Progenitor cell of endocrine pancreas (in vitro differentiated cells): ENCODE data around the gene ABCC9. TPM values are rescaled to one million over a fixed set of nuclear protein-coding genes. Genes with fewer than 3 reads are reported as not detected.

ENCODE experiments used
- DNase-seq: peaks from one replicate; pipeline ENCODE4 v3.0.0; 2021; ENCODE audit warnings: low spot score; ENCODE audit not compliant: unreplicated experiment
- H3K27ac Mint-ChIP-seq: 2 replicates; pipeline ENCODE4 v1.8.0; 2021; ENCODE audit warnings: mild to moderate bottlenecking, moderate library complexity, mixed read lengths
- H3K27me3 Mint-ChIP-seq: 2 replicates; pipeline ENCODE4 v1.8.0; 2021; ENCODE audit warnings: mixed read lengths
- H3K36me3 Mint-ChIP-seq: 2 replicates; pipeline ENCODE4 v1.8.0; 2022; ENCODE audit warnings: mixed read lengths; ENCODE audit not compliant: insufficient read depth
- H3K4me1 Mint-ChIP-seq: 2 replicates; pipeline ENCODE4 v1.8.0; 2021; ENCODE audit warnings: low read depth, mixed read lengths
- H3K4me3 Mint-ChIP-seq: 2 replicates; pipeline ENCODE4 v1.8.0; 2021; ENCODE audit warnings: low read depth, mild to moderate bottlenecking, moderate library complexity, mixed read lengths
- H3K9me3 Mint-ChIP-seq: 2 replicates; pipeline ENCODE4 v1.8.0; 2021; ENCODE audit warnings: low read depth, mixed read lengths
- CTCF ChIP-seq: fragments of 200-600 bp; sonication (generic); IDR thresholded peaks from one replicate; pipeline ENCODE4 v1.5.0; 2021; ENCODE audit warnings: antibody characterized with exemption, mild to moderate bottlenecking; ENCODE audit not compliant: unreplicated experiment
- total RNA-seq: library from RNA; stranded (reverse); gene quantifications from 2 replicates; pipeline ENCODE4 v1.2.1, GENCODE V29; 2021

ABCC9 gene
- total RNA-seq, 1 donor from 2014 or later, result 0.29 TPM

GRCh38 chr12:21764065-21764464, 177.2 kb downstream of the ABCC9 start:
- no peak for TF ChIP-seq CTCF
- no peak overlapping the region for H3K27ac Mint-ChIP-seq

GRCh38 chr12:21763531-21763930, 177.7 kb downstream of the ABCC9 start:
- Mint-ChIP-seq H3K4me3 (no peak overlapping the region), H3K27me3 (no peaks in the 10 kb centered on the region), H3K36me3 (no peaks in the 10 kb centered on the region), H3K4me1 (peaks cover 6% of the 10 kb centered on the region), H3K9me3 (peaks cover 3% of the 10 kb centered on the region), H3K27ac (no peak overlapping the region)
- no peak for TF ChIP-seq CTCF
- DNase-seq, result no peak

More at GRCh38 chr12:21764065-21764464, 177.2 kb downstream of the ABCC9 start:
- H3K4me1 Mint-ChIP-seq, result peaks cover 6% of the 10 kb centered on the region
- H3K4me3 Mint-ChIP-seq, result no peak overlapping the region
- H3K36me3 Mint-ChIP-seq, result no peaks in the 10 kb centered on the region
- no peak for DNase-seq
- H3K9me3 Mint-ChIP-seq, result peaks cover 3% of the 10 kb centered on the region
- no peaks in the 10 kb centered on the region for H3K27me3 Mint-ChIP-seq

GRCh38 chr12:21759737-21760136, 181.5 kb downstream of the ABCC9 start:
- peaks cover 6% of the 10 kb centered on the region for H3K4me1 Mint-ChIP-seq
- no peaks in the 10 kb centered on the region for H3K27me3 Mint-ChIP-seq
- no peaks in the 10 kb centered on the region for H3K36me3 Mint-ChIP-seq
- no peak overlapping the region for H3K27ac Mint-ChIP-seq
- no peak overlapping the region for H3K4me3 Mint-ChIP-seq
- TF ChIP-seq CTCF, result no peak
- DNase-seq, result no peak
- peaks cover 3% of the 10 kb centered on the region for H3K9me3 Mint-ChIP-seq

GRCh38 chr12:21757735-21758134, 183.5 kb downstream of the ABCC9 start:
- no peaks in the 10 kb centered on the region for H3K4me1 Mint-ChIP-seq
- no peak for DNase-seq
- H3K36me3 Mint-ChIP-seq, result no peaks in the 10 kb centered on the region
- H3K27me3 Mint-ChIP-seq, result peaks cover 4% of the 10 kb centered on the region
- TF ChIP-seq CTCF, result no peak
- no peak overlapping the region for H3K27ac Mint-ChIP-seq
- peaks cover 3% of the 10 kb centered on the region for H3K9me3 Mint-ChIP-seq
- H3K4me3 Mint-ChIP-seq, result no peak overlapping the region

- Mint-ChIP-seq H3K27me3 (peaks cover 4% of the 10 kb centered on the region), H3K4me3 (no peak overlapping the region), H3K9me3 (peaks cover 3% of the 10 kb centered on the region), H3K27ac (no peak overlapping the region), H3K36me3 (no peaks in the 10 kb centered on the region), H3K4me1 (no peaks in the 10 kb centered on the region)
- no peak for TF ChIP-seq CTCF
- DNase-seq, result no peak
Observed at GRCh38 chr12:21756699-21757098, 184.5 kb downstream of the ABCC9 start.
